HepG2 (cell line): ENCODE results near the gene IGFBP5. TPM values are rescaled to one million over a fixed set of nuclear protein-coding genes. Genes with fewer than 3 reads are reported as not detected.

Source experiments
- ATAC-seq: fragments of 200-7000 bp; cut with Tn5 transposase; 3 replicates; pipeline ENCODE4 v1.9.1; 2020; ENCODE audit warnings: mild to moderate bottlenecking, moderate library complexity
- BruUV-seq: library from RNA; stranded (reverse); fragments of 400-500 nt; replicated peaks from 2 replicates; lab custom pipeline; 2021; lab: Mats Ljungman, UMichigan
- CTCF ChIA-PET: fragments of 300-600 bp; formaldehyde crosslinking; extraction: SDS; loops from one replicate; lab custom pipeline; 2021; ENCODE audit warnings: low total read pairs, inconsistent platforms, low intra/inter-chr PET ratio; lab: Yijun Ruan, JAX
- POLR2A ChIA-PET: fragments of 350-600 bp; sonication (Branson Sonifier 250); formaldehyde crosslinking; loops from one replicate; lab custom pipeline; 2020; ENCODE audit warnings: antibody characterized with exemption, inconsistent platforms; lab: Yijun Ruan, JAX
- DNase-seq: peaks from one replicate; pipeline ENCODE4 v3.0.0-alpha.2; 2015; ENCODE audit warnings: low spot score
- FAIRE-seq: peaks from 3 replicates; lab custom pipeline; 2011; peaks lifted over from hg19 to GRCh38; lab: Jason Lieb, UNC
- H2AFZ ChIP-seq: one replicate; pipeline ENCODE4 v1.6.1; 2011; ENCODE audit warnings: low read length, inconsistent platforms
- H3K27ac ChIP-seq: fragments of 300-600 bp; 3 replicates; pipeline ENCODE4 v1.8.0; 2011; ENCODE audit warnings: mixed run types, mild to moderate bottlenecking, mixed read lengths, low read length, inconsistent platforms; ENCODE audit not compliant: insufficient read depth; ENCODE audit errors: extremely low read length
- H3K27me3 ChIP-seq, 2 experiments: fragments of 200-600 bp in 1 of 2; 2 replicates in 1 of 2; 3 replicates in 1 of 2; pipeline versions ENCODE4 v1.6.0 to v1.8.0; 2011; ENCODE audit warnings: low read length in 2 of 2, mild to moderate bottlenecking in 2 of 2, moderate library complexity in 2 of 2, inconsistent platforms in 1 of 2; ENCODE audit not compliant: insufficient read depth in 2 of 2, control insufficient read depth in 1 of 2
- H3K36me3 ChIP-seq, 2 experiments: fragments of 200-600 bp in 1 of 2; replicated peaks in 1 of 2; 2 replicates in 1 of 2; 3 replicates in 1 of 2; pipeline versions ENCODE4 v1.5.1 to v1.8.0; 2011; ENCODE audit warnings: low read length in 2 of 2, inconsistent platforms in 1 of 2; ENCODE audit not compliant: insufficient read depth in 2 of 2, control insufficient read depth in 1 of 2
- H3K4me1 ChIP-seq: 2 replicates; pipeline ENCODE4 v1.5.1; 2012; ENCODE audit warnings: low read length, inconsistent platforms; ENCODE audit not compliant: insufficient read depth
- H3K4me2 ChIP-seq: 2 replicates; pipeline ENCODE4 v1.6.0; 2011; ENCODE audit warnings: low read depth, low read length, inconsistent platforms
- H3K4me3 ChIP-seq, 3 experiments: fragments of 200-600 bp in 1 of 3; sonication (generic), shearing (Covaris generic) in 1 of 3; replicated peaks in 1 of 3; 2 replicates each; pipeline ENCODE4 v1.5.1; 2011 to 2016; ENCODE audit warnings: low read length in 3 of 3, inconsistent platforms in 2 of 3, low read depth in 2 of 3, mild to moderate bottlenecking in 2 of 3, control low read depth in 1 of 3, mixed read lengths in 1 of 3; ENCODE audit not compliant: insufficient read depth in 1 of 3
- H3K79me2 ChIP-seq: one replicate; pipeline ENCODE4 v1.6.1; 2011; ENCODE audit warnings: low read length, inconsistent platforms; ENCODE audit not compliant: insufficient read depth
- H3K9ac ChIP-seq: 2 replicates; pipeline ENCODE4 v1.6.0; 2011; ENCODE audit warnings: mild to moderate bottlenecking, low read depth, low read length, inconsistent platforms; ENCODE audit not compliant: insufficient read depth
- H3K9me3 ChIP-seq: 2 replicates; pipeline ENCODE4 v1.5.1; 2012; ENCODE audit warnings: mild to moderate bottlenecking, low read length
- H4K20me1 ChIP-seq: 2 replicates; pipeline ENCODE4 v1.6.0; 2011; ENCODE audit warnings: inconsistent platforms, mild to moderate bottlenecking, low read length, moderate library complexity; ENCODE audit not compliant: insufficient read depth
- HOXD1 ChIP-seq: sonication (generic); formaldehyde crosslinking; IDR thresholded peaks from 2 replicates; pipeline ENCODE4 v1.5.0; 2020; ENCODE audit warnings: missing genetic modification reagents
- PAWR ChIP-seq: sonication (generic); formaldehyde crosslinking; IDR thresholded peaks from 2 replicates; pipeline ENCODE4 v1.4.0; 2020; ENCODE audit warnings: missing genetic modification reagents, mild to moderate bottlenecking, borderline replicate concordance
- PTBP1 ChIP-seq: fragments of 200-400 bp; formaldehyde crosslinking; IDR thresholded peaks from 2 replicates; pipeline ENCODE4 v1.6.1; 2018; ENCODE audit warnings: low read length, low read depth; ENCODE audit not compliant: poor library complexity, severe bottlenecking
- ZBTB3 ChIP-seq: sonication (generic); formaldehyde crosslinking; IDR thresholded peaks from 2 replicates; pipeline ENCODE4 v1.4.0; 2020; ENCODE audit warnings: low read depth, mild to moderate bottlenecking, moderate library complexity, missing genetic modification reagents, borderline replicate concordance
- ZFP36L2 ChIP-seq: sonication (generic); formaldehyde crosslinking; IDR thresholded peaks from 2 replicates; pipeline ENCODE4 v1.4.0; 2020; ENCODE audit warnings: missing genetic modification reagents
- ZNF225 ChIP-seq: sonication (generic); formaldehyde crosslinking; IDR thresholded peaks from 2 replicates; pipeline ENCODE4 v1.4.0; 2020; ENCODE audit warnings: mild to moderate bottlenecking, missing genetic modification reagents
- ZNF737 ChIP-seq: sonication (generic); formaldehyde crosslinking; IDR thresholded peaks from 2 replicates; pipeline ENCODE4 v1.5.0; 2020; ENCODE audit warnings: missing genetic modification reagents, mild to moderate bottlenecking, borderline replicate concordance
- WGBS: methylation state at CpG from one replicate; pipeline ENCODE4 v1.1.6; 2017; ENCODE audit warnings: low lambda C conversion rate; 5-methylcytosine and 5-hydroxymethylcytosine counted together
- in situ Hi-C: cut with HindIII; loops from 2 replicates; pipeline ENCODE4 v1.10.0; 2017; ENCODE audit warnings: low pct_unique_long_range_greater_than_20kb; ENCODE audit not compliant: extremely low pct_ligation_motif_present
- intact Hi-C: fragments of 100-400 bp; cut with micrococcal nuclease; formaldehyde crosslinking; loops from one replicate; pipeline ENCODE4 v1.10.0; 2022; ENCODE audit not compliant: unreplicated experiment
- polyA plus RNA-seq, 8 experiments: library from polyadenylated mRNA; depleted of rRNA in 3 of 8; stranded (reverse) in 7 of 8; unstranded in 1 of 8; fragments of >200 nt; fragmentation: Illumina TruSeq in 4 of 8; extraction: Trizol in 4 of 8; gene quantifications; 2 replicates each; pipeline versions ENCODE4 v1.2.1 to v1.2.3, GENCODE V29; 2011 to 2016; ENCODE audit warnings: low read depth in 4 of 8, missing spikeins in 1 of 8, mixed read lengths in 1 of 8; ENCODE audit not compliant: insufficient read depth in 1 of 8
- total RNA-seq, 5 experiments: library from RNA; depleted of rRNA; stranded (reverse); fragments of >200 nt; fragmentation: Illumina TruSeq; extraction: Trizol; gene quantifications; 2 replicates each; pipeline ENCODE4 v1.2.3, GENCODE V29; 2016; ENCODE audit warnings: low read depth in 1 of 5
- TF ChIP-seq, protein P1 (sequence below): sonication (generic); formaldehyde crosslinking; IDR thresholded peaks from 2 replicates; pipeline ENCODE4 v1.4.0; 2020; ENCODE audit warnings: low read depth, missing genetic modification reagents
- TF ChIP-seq, protein P2 (sequence below): IDR thresholded peaks from 2 replicates; pipeline ENCODE4 v1.6.1; 2016; ENCODE audit warnings: missing biosample characterization, missing genetic modification reagents, low read depth
- TF ChIP-seq, protein P3 (sequence below): sonication (generic); formaldehyde crosslinking; IDR thresholded peaks from 2 replicates; pipeline ENCODE4 v1.8.1; 2023; ENCODE audit warnings: mild to moderate bottlenecking, inconsistent platforms, moderate library complexity, missing genetic modification reagents, borderline replicate concordance
- TF ChIP-seq, protein P4 (sequence below): sonication (generic); formaldehyde crosslinking; IDR thresholded peaks from 2 replicates; pipeline ENCODE4 v1.4.0; 2020; ENCODE audit warnings: missing genetic modification reagents
- TF ChIP-seq, protein P5 (sequence below): sonication (generic); formaldehyde crosslinking; IDR thresholded peaks from 2 replicates; pipeline ENCODE4 v1.9.0; 2022; ENCODE audit warnings: missing genetic modification reagents, mild to moderate bottlenecking, borderline replicate concordance

Gene IGFBP5
- total and polyA plus RNA-seq, 2 of the 13 experiments (the other 11 are each of a cell fraction or from before 2014, with no cell fraction given), result 0.15 TPM; not detected in 1

DNA sequence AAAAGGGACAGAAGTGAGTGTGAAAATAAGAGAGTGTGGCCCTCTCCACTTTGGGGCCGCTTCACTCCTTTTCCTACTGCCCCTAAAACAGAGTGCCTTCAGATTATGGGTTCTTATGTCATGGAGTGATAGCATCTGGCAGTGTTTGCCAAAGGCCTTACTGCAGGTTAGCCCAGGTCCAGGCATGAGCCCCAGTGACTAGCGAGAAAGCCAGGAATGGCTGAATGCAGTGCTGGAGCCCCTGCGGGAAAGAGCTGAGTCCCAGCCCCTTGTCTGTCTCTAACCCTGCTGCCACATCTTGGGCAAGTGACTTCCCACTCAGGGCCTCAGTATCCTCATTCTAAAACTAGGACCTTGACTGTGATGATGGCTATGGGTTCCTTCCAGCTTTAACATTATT lies 6.0 kb downstream of the IGFBP5 start:
- ChIA-PET POLR2A (no interaction called here), CTCF (interaction anchor here (1.3 kb wide), 1 partner anchor 821 kb away, joined by 4 read pairs; no protein-coding TSS in a partner anchor)
- no peaks in the 10 kb centered on the region for H3K36me3 ChIP-seq
- no peak overlapping the region for H3K4me3 ChIP-seq
- FAIRE-seq, result no peak
- no peaks in the 10 kb centered on the region for H3K79me2 ChIP-seq
- H3K9me3 ChIP-seq, result no peaks in the 10 kb centered on the region
- no peaks in the 10 kb centered on the region for H4K20me1 ChIP-seq
- no peaks in the 10 kb centered on the region for H3K4me1 ChIP-seq
- H3K9ac ChIP-seq, result no peak overlapping the region
- H3K27ac ChIP-seq, result no peak overlapping the region
- no peak for DNase-seq
- intact Hi-C loops (no loop called here), in situ Hi-C loops (loop anchor here (10.0 kb wide), 1 partner anchor 1065 kb away; no protein-coding TSS in a partner anchor)
- 14% methylated on average over 3 of the region's 3 CpGs for WGBS
- H3K4me2 ChIP-seq, result no peak overlapping the region
- BruUV-seq, result no TSS peak
- H2AFZ ChIP-seq, result no peak overlapping the region
- H3K27me3 ChIP-seq, result peaks cover 28 to 55% of the 10 kb centered on the region in 2 experiments
- ATAC-seq, result peak; percentile 11; the same call in 1 of the 3 replicates
- no peak for TF ChIP-seq ZNF737 (CRISPR knock-in tag)
- no peak for TF ChIP-seq PTBP1
- TF ChIP-seq, protein P1, sequence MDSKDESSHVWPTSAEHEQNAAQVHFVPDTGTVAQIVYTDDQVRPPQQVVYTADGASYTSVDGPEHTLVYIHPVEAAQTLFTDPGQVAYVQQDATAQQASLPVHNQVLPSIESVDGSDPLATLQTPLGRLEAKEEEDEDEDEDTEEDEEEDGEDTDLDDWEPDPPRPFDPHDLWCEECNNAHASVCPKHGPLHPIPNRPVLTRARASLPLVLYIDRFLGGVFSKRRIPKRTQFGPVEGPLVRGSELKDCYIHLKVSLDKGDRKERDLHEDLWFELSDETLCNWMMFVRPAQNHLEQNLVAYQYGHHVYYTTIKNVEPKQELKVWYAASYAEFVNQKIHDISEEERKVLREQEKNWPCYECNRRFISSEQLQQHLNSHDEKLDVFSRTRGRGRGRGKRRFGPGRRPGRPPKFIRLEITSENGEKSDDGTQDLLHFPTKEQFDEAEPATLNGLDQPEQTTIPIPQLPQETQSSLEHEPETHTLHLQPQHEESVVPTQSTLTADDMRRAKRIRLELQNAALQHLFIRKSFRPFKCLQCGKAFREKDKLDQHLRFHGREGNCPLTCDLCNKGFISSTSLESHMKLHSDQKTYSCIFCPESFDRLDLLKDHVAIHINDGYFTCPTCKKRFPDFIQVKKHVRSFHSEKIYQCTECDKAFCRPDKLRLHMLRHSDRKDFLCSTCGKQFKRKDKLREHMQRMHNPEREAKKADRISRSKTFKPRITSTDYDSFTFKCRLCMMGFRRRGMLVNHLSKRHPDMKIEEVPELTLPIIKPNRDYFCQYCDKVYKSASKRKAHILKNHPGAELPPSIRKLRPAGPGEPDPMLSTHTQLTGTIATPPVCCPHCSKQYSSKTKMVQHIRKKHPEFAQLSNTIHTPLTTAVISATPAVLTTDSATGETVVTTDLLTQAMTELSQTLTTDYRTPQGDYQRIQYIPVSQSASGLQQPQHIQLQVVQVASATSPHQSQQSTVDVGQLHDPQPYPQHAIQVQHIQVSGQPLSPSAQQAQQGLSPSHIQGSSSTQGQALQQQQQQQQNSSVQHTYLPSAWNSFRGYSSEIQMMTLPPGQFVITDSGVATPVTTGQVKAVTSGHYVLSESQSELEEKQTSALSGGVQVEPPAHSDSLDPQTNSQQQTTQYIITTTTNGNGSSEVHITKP (CRISPR knock-in tag), result no peak
- TF ChIP-seq, protein P2, sequence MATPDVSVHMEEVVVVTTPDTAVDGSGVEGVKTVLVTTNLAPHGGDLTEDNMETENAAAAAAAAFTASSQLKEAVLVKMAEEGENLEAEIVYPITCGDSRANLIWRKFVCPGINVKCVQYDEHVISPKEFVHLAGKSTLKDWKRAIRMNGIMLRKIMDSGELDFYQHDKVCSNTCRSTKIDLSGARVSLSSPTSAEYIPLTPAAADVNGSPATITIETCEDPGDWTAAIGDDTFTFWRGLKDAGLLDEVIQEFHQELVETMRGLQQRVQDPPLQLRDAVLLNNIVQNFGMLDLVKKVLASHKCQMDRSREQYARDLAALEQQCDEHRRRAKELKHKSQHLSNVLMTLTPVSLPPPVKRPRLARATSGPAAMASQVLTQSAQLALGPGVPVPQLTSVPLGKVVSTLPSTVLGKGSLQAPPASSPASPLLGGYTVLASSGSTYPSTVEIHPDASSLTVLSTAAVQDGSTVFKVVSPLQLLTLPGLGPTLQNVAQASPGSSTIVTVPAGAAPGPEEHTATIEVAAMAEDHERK, result no peak
- no peak for TF ChIP-seq ZBTB3 (CRISPR knock-in tag)
- TF ChIP-seq, protein P3, sequence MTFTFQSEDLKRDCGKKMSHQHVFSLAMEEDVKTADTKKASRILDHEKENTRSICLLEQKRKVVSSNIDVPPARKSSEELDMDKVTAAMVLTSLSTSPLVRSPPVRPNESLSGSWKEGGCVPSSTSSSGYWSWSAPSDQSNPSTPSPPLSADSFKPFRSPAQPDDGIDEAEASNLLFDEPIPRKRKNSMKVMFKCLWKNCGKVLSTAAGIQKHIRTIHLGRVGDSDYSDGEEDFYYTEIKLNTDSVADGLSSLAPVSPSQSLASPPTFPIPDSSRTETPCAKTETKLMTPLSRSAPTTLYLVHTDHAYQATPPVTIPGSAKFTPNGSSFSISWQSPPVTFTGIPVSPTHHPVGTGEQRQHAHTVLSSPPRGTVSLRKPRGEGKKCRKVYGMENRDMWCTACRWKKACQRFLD, result no peak
- no peak for TF ChIP-seq ZNF225
- TF ChIP-seq, protein P4, sequence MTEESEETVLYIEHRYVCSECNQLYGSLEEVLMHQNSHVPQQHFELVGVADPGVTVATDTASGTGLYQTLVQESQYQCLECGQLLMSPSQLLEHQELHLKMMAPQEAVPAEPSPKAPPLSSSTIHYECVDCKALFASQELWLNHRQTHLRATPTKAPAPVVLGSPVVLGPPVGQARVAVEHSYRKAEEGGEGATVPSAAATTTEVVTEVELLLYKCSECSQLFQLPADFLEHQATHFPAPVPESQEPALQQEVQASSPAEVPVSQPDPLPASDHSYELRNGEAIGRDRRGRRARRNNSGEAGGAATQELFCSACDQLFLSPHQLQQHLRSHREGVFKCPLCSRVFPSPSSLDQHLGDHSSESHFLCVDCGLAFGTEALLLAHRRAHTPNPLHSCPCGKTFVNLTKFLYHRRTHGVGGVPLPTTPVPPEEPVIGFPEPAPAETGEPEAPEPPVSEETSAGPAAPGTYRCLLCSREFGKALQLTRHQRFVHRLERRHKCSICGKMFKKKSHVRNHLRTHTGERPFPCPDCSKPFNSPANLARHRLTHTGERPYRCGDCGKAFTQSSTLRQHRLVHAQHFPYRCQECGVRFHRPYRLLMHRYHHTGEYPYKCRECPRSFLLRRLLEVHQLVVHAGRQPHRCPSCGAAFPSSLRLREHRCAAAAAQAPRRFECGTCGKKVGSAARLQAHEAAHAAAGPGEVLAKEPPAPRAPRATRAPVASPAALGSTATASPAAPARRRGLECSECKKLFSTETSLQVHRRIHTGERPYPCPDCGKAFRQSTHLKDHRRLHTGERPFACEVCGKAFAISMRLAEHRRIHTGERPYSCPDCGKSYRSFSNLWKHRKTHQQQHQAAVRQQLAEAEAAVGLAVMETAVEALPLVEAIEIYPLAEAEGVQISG (CRISPR knock-in tag), result no peak
- TF ChIP-seq PAWR, result no peak
- TF ChIP-seq, protein P5, sequence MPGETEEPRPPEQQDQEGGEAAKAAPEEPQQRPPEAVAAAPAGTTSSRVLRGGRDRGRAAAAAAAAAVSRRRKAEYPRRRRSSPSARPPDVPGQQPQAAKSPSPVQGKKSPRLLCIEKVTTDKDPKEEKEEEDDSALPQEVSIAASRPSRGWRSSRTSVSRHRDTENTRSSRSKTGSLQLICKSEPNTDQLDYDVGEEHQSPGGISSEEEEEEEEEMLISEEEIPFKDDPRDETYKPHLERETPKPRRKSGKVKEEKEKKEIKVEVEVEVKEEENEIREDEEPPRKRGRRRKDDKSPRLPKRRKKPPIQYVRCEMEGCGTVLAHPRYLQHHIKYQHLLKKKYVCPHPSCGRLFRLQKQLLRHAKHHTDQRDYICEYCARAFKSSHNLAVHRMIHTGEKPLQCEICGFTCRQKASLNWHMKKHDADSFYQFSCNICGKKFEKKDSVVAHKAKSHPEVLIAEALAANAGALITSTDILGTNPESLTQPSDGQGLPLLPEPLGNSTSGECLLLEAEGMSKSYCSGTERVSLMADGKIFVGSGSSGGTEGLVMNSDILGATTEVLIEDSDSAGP, result no peak
- no peak for TF ChIP-seq HOXD1 (CRISPR knock-in tag)
- TF ChIP-seq ZFP36L2, result no peak
